H1 (cell line): ENCODE measurements around the gene RPL18A. TPM values are rescaled to one million over a fixed set of nuclear protein-coding genes. Genes with fewer than 3 reads are reported as not detected.

Experiments
- BRCA1 ChIP-seq: IDR thresholded peaks from 2 replicates; pipeline ENCODE4 v1.6.1; 2012; ENCODE audit warnings: low read depth, low read length, improper control_type of control experiment
- HDAC2 ChIP-seq, 2 experiments: fragments of 300-600 bp in 1 of 2; sonication (generic) in 1 of 2; IDR thresholded peaks; 2 replicates each; pipeline ENCODE4 v1.6.1; 2011 to 2012; ENCODE audit warnings: low read depth in 2 of 2, low read length in 2 of 2, mild to moderate bottlenecking in 2 of 2, moderate library complexity in 2 of 2, borderline replicate concordance in 1 of 2, inconsistent platforms in 1 of 2
- JUN ChIP-seq: IDR thresholded peaks from 2 replicates; pipeline ENCODE4 v1.6.1; 2011; ENCODE audit warnings: low read depth, mild to moderate bottlenecking, improper control_type of control experiment, low read length
- KDM5A ChIP-seq: fragments of 200-600 bp; IDR thresholded peaks from 2 replicates; pipeline ENCODE4 v1.7.1; 2012; ENCODE audit warnings: mild to moderate bottlenecking, low read length, inconsistent platforms, mixed read lengths
- RBBP5 ChIP-seq: IDR thresholded peaks from 2 replicates; pipeline ENCODE4 v1.7.1; 2012; ENCODE audit warnings: low read depth, mild to moderate bottlenecking, inconsistent platforms, low read length, moderate library complexity, borderline replicate concordance
- RFX5 ChIP-seq: IDR thresholded peaks from 2 replicates; pipeline ENCODE4 v1.6.1; 2011; ENCODE audit warnings: low read depth, low read length, improper control_type of control experiment, borderline replicate concordance
- SP2 ChIP-seq: IDR thresholded peaks from 2 replicates; pipeline ENCODE4 v1.6.1; 2012; ENCODE audit warnings: mild to moderate bottlenecking, low read length, inconsistent platforms
- TEAD4 ChIP-seq: IDR thresholded peaks from 2 replicates; pipeline ENCODE4 v1.6.1; 2012; ENCODE audit warnings: low read depth, low read length, inconsistent platforms, mixed read lengths
- polyA plus RNA-seq, 7 experiments: library from polyadenylated mRNA; depleted of rRNA in 3 of 7; stranded (reverse) in 5 of 7; unstranded in 2 of 7; fragments of >200 nt in 5 of 7; fragments of 200-250 nt in 2 of 7; gene quantifications; 1 replicate in 5 of 7; 2 replicates in 1 of 7; 4 replicates in 1 of 7; pipeline versions ENCODE4 v1.2.1 to v1.2.3, GENCODE V29; 2011 to 2013; ENCODE audit warnings: missing spikeins in 2 of 7, mixed read lengths in 2 of 7
- total RNA-seq: library from RNA; stranded (reverse); fragmentation: NEBNext Ultra II Directional; extraction: Animal tissue kit (Norgen Biotek cat#: 25700); gene quantifications from 2 replicates; pipeline ENCODE4 v1.2.1, GENCODE V29; 2021
- TF ChIP-seq, protein P1 (sequence below): fragments of 300-600 bp; sonication (generic); IDR thresholded peaks from 2 replicates; pipeline ENCODE4 v1.7.1; 2012; ENCODE audit warnings: low read length, moderate library complexity, mild to moderate bottlenecking, inconsistent platforms; ENCODE audit not compliant: insufficient replicate concordance
- TF ChIP-seq, protein P2 (sequence below): IDR thresholded peaks from 2 replicates; pipeline ENCODE4 v1.6.1; 2012; ENCODE audit warnings: low read length, inconsistent platforms

Gene RPL18A
- total and polyA plus RNA-seq, 2 of the 8 experiments (the other 6 are each of a cell fraction or from before 2014, with no cell fraction given) = 2,749 to 3,938 TPM

DNA sequence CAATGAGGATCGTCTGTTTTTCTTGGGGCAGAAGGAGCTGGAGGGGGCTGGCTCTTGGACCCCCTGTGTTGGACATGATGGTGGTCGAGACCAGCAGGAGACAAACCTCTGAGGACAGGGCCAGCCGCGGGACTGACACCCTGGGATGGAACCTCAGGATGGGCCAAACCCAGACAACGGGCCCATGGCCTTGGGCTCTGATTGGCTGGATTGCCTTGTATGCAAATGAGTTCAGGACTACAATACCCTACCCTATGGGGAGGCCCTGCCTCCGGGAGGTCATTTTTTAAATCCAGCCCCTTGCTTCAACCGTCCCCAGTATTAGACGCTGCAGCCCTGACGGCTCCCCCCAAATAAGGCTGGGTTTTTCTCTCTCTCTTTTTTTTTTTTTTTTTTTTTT, 34.1 kb downstream of the RPL18A start (continued):
- TF ChIP-seq, protein P1, sequence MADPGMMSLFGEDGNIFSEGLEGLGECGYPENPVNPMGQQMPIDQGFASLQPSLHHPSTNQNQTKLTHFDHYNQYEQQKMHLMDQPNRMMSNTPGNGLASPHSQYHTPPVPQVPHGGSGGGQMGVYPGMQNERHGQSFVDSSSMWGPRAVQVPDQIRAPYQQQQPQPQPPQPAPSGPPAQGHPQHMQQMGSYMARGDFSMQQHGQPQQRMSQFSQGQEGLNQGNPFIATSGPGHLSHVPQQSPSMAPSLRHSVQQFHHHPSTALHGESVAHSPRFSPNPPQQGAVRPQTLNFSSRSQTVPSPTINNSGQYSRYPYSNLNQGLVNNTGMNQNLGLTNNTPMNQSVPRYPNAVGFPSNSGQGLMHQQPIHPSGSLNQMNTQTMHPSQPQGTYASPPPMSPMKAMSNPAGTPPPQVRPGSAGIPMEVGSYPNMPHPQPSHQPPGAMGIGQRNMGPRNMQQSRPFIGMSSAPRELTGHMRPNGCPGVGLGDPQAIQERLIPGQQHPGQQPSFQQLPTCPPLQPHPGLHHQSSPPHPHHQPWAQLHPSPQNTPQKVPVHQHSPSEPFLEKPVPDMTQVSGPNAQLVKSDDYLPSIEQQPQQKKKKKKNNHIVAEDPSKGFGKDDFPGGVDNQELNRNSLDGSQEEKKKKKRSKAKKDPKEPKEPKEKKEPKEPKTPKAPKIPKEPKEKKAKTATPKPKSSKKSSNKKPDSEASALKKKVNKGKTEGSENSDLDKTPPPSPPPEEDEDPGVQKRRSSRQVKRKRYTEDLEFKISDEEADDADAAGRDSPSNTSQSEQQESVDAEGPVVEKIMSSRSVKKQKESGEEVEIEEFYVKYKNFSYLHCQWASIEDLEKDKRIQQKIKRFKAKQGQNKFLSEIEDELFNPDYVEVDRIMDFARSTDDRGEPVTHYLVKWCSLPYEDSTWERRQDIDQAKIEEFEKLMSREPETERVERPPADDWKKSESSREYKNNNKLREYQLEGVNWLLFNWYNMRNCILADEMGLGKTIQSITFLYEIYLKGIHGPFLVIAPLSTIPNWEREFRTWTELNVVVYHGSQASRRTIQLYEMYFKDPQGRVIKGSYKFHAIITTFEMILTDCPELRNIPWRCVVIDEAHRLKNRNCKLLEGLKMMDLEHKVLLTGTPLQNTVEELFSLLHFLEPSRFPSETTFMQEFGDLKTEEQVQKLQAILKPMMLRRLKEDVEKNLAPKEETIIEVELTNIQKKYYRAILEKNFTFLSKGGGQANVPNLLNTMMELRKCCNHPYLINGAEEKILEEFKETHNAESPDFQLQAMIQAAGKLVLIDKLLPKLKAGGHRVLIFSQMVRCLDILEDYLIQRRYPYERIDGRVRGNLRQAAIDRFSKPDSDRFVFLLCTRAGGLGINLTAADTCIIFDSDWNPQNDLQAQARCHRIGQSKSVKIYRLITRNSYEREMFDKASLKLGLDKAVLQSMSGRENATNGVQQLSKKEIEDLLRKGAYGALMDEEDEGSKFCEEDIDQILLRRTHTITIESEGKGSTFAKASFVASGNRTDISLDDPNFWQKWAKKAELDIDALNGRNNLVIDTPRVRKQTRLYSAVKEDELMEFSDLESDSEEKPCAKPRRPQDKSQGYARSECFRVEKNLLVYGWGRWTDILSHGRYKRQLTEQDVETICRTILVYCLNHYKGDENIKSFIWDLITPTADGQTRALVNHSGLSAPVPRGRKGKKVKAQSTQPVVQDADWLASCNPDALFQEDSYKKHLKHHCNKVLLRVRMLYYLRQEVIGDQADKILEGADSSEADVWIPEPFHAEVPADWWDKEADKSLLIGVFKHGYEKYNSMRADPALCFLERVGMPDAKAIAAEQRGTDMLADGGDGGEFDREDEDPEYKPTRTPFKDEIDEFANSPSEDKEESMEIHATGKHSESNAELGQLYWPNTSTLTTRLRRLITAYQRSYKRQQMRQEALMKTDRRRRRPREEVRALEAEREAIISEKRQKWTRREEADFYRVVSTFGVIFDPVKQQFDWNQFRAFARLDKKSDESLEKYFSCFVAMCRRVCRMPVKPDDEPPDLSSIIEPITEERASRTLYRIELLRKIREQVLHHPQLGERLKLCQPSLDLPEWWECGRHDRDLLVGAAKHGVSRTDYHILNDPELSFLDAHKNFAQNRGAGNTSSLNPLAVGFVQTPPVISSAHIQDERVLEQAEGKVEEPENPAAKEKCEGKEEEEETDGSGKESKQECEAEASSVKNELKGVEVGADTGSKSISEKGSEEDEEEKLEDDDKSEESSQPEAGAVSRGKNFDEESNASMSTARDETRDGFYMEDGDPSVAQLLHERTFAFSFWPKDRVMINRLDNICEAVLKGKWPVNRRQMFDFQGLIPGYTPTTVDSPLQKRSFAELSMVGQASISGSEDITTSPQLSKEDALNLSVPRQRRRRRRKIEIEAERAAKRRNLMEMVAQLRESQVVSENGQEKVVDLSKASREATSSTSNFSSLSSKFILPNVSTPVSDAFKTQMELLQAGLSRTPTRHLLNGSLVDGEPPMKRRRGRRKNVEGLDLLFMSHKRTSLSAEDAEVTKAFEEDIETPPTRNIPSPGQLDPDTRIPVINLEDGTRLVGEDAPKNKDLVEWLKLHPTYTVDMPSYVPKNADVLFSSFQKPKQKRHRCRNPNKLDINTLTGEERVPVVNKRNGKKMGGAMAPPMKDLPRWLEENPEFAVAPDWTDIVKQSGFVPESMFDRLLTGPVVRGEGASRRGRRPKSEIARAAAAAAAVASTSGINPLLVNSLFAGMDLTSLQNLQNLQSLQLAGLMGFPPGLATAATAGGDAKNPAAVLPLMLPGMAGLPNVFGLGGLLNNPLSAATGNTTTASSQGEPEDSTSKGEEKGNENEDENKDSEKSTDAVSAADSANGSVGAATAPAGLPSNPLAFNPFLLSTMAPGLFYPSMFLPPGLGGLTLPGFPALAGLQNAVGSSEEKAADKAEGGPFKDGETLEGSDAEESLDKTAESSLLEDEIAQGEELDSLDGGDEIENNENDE = no peak
- TF ChIP-seq SP2 = no peak
- TF ChIP-seq, protein P2, sequence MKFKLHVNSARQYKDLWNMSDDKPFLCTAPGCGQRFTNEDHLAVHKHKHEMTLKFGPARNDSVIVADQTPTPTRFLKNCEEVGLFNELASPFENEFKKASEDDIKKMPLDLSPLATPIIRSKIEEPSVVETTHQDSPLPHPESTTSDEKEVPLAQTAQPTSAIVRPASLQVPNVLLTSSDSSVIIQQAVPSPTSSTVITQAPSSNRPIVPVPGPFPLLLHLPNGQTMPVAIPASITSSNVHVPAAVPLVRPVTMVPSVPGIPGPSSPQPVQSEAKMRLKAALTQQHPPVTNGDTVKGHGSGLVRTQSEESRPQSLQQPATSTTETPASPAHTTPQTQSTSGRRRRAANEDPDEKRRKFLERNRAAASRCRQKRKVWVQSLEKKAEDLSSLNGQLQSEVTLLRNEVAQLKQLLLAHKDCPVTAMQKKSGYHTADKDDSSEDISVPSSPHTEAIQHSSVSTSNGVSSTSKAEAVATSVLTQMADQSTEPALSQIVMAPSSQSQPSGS = no peak
- TF ChIP-seq KDM5A = no peak
- no peak for TF ChIP-seq HDAC2 (IDR thresholded peaks at IDR 0.05; ENCODE audit: borderline replicate concordance in 1 of 2, low read depth in 2 of 2, low read length in 2 of 2)
- TF ChIP-seq JUN = no peak
- no peak for TF ChIP-seq BRCA1
- no peak for TF ChIP-seq RBBP5
- no peak for TF ChIP-seq TEAD4
- TF ChIP-seq RFX5 = no peak
